Mucosa of descending colon (tissue), 3 donors: ENCODE data around the gene TMEM45A. TPM values are rescaled to one million over a fixed set of nuclear protein-coding genes. Genes with fewer than 3 reads are reported as not detected.

Experiments used
- ATAC-seq: fragments of 200-7000 bp; cut with Tn5 transposase; one replicate; pipeline ENCODE4 v1.9.1; 2020; ENCODE audit warnings: mild to moderate bottlenecking, moderate library complexity
- DNase-seq, 3 donors: peaks; one replicate each; pipeline ENCODE4 v3.0.0-alpha.2; 2020
- H3K36me3 ChIP-seq: fragments of 200-600 bp; one replicate; pipeline ENCODE4 v1.8.0; 2021; ENCODE audit warnings: low read depth, mild to moderate bottlenecking
- H3K4me1 ChIP-seq: fragments of 200-600 bp; one replicate; pipeline ENCODE4 v1.8.0; 2021; ENCODE audit warnings: low read depth, mild to moderate bottlenecking
- H3K4me3 ChIP-seq: fragments of 200-600 bp; one replicate; pipeline ENCODE4 v1.8.0; 2021; ENCODE audit warnings: mild to moderate bottlenecking
- H3K9me3 ChIP-seq: fragments of 200-600 bp; one replicate; pipeline ENCODE4 v1.8.0; 2021; ENCODE audit warnings: mild to moderate bottlenecking
- intact Hi-C, 2 donors: fragments of 100-400 bp; cut with DNase I in 1 of 2; cut with micrococcal nuclease in 1 of 2; formaldehyde crosslinking; loops; one replicate each; pipeline versions ENCODE4 v1.11.0 to v1.11.1; 2022; cut with DNase I, micrococcal nuclease
- total RNA-seq, 3 donors: library from RNA; stranded (reverse); fragmentation: NEBNext Ultra II Directional in 2 of 3; extraction: Animal tissue kit (Norgen Biotek cat#: 25700) in 2 of 3; gene quantifications; one replicate each; pipeline versions ENCODE4 v1.2.1 to v1.2.4, GENCODE V29; 2021 to 2023
- TF ChIP-seq, protein P1 (sequence below): fragments of 200-600 bp; IDR thresholded peaks from one replicate; pipeline ENCODE4 v1.8.0; 2022; ENCODE audit warnings: antibody characterized with exemption, mild to moderate bottlenecking
- donor health status: DM: no; HTN: no; CAD: no; lungs with moderate emphysema.
- donor health status: DM: no; HTN: no; CAD: no.
- donor health status: DM: no; HTN: yes; CAD: no.

Gene TMEM45A
- total RNA-seq, 3 donors from 2014 or later, result 1.9 to 11.4 (median 6.0) TPM

DNA sequence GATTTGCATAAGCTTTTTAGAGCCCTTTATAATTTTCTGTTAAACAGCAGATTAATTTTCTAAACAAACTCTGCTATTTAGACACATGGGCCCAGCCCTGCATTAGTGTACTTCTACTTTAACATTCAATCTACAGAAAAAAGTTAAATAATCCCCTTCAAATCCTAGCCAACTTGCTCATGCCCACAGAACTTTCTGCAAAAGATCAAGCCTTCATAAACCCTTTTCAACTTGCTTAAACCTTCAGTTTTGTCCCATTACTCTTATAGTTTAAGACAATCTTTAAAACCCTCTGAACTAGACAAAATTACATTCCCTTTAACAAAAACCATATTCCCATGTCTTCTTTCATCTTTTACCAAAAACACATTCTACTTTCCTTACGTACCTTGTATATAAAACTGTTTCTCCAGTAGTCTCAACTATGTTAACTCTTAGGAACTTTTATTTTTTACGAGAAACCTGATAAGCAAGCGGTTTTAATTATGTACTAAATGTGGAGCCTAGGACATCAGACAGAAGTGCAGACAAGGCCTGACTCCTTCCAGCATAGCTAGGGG lies 91.8 kb downstream of the TMEM45A start:
- Histone ChIP-seq H3K9me3 (no peaks in the 10 kb centered on the region), H3K4me1 (no peaks in the 10 kb centered on the region), H3K4me3 (no peak overlapping the region), H3K36me3 (no peaks in the 10 kb centered on the region)
- ATAC-seq (no peak), DNase-seq (no peak)
- intact Hi-C loops, result no loop called here
- TF ChIP-seq, protein P1, sequence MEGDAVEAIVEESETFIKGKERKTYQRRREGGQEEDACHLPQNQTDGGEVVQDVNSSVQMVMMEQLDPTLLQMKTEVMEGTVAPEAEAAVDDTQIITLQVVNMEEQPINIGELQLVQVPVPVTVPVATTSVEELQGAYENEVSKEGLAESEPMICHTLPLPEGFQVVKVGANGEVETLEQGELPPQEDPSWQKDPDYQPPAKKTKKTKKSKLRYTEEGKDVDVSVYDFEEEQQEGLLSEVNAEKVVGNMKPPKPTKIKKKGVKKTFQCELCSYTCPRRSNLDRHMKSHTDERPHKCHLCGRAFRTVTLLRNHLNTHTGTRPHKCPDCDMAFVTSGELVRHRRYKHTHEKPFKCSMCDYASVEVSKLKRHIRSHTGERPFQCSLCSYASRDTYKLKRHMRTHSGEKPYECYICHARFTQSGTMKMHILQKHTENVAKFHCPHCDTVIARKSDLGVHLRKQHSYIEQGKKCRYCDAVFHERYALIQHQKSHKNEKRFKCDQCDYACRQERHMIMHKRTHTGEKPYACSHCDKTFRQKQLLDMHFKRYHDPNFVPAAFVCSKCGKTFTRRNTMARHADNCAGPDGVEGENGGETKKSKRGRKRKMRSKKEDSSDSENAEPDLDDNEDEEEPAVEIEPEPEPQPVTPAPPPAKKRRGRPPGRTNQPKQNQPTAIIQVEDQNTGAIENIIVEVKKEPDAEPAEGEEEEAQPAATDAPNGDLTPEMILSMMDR, result no peak

- TF ChIP-seq, protein P1, result no peak
- no peak for DNase-seq
- no peaks in the 10 kb centered on the region for H3K9me3 ChIP-seq
- no peaks in the 10 kb centered on the region for H3K36me3 ChIP-seq
- no peak overlapping the region for H3K4me3 ChIP-seq
- intact Hi-C loops, result loop anchor here in 1 of 2 donors (5.0 kb wide), 1 partner anchor 125 kb away; no protein-coding TSS in a partner anchor
- ATAC-seq, result no peak
- H3K4me1 ChIP-seq, result peaks cover 1% of the 10 kb centered on the region
Observed at GRCh38 chr3:100586832-100587231, 94.4 kb downstream of the TMEM45A start.

- intact Hi-C loops, result loop anchor here in 1 of 2 donors (5.0 kb wide), 1 partner anchor 126 kb away; no protein-coding TSS in a partner anchor
- no peak for DNase-seq
- no peak for ATAC-seq
- Histone ChIP-seq H3K4me1 (peaks cover 5% of the 10 kb centered on the region), H3K36me3 (no peaks in the 10 kb centered on the region), H3K9me3 (no peaks in the 10 kb centered on the region), H3K4me3 (no peak overlapping the region)
- TF ChIP-seq, protein P1, result no peak
Observed at GRCh38 chr3:100588251-100588650, 95.8 kb downstream of the TMEM45A start.

DNA sequence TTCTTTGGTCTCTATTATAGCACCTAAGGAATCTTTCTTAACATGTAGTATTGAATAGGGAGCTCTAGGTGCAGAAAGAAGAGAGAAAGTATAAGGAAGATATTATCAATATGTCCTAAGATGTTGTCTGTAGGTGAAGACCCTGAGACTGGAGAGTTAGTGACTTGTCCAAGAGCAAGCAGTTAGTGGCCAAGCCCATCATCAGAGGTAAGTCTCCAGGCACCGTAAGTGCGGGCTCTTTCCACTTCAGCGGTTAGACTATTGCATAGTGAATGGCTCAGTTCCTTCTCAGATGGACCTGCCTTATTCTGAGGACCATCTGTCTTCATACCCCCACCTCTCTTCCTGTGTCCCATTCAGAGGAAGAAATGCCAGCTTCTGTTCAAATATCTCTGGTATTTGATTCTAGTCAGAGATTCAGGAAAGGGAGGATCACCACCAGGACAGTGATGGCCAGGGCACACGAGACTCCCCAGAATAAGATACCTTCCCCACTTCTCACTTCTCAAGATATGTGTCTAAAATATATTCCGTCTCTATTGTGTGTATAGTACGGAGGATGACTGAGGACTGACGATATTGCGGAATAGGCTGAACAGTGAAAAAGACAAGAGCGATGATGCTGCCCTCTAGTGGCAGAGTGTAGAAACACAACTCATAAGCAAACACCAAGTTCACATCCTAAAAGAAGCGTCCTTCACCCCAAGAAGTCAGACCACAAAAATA lies 97.9 kb downstream of the TMEM45A start:
- peak; percentile 95 for ATAC-seq
- TF ChIP-seq, protein P1, result peak; percentile 73
- no peak overlapping the region for H3K4me3 ChIP-seq
- H3K36me3 ChIP-seq, result no peaks in the 10 kb centered on the region
- DNase-seq, result peak in 1 of 3 donors; percentile 76
- H3K4me1 ChIP-seq, result peaks cover 5% of the 10 kb centered on the region
- H3K9me3 ChIP-seq, result no peaks in the 10 kb centered on the region
- intact Hi-C loops, result loop anchor here (2.0 to 5.0 kb wide), 2 partner anchors 121 to 128 kb away; no protein-coding TSS in a partner anchor

DNA sequence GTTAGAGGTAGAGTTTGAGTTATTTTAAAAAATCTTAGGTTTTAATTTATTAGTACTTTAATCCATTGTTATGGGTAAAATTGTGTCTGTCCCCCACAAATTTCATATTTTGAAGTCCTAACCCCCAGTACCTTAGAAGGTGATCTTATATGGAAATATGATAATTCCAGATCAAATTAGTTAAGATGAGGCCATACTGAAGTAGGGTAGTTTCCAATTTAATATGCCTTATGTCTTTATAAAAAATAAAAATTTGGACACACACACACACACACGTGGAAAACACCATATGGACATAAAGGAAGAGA lies 98.4 kb downstream of the TMEM45A start:
- H3K9me3 ChIP-seq, result no peaks in the 10 kb centered on the region
- intact Hi-C loops, result loop anchor here (2.0 to 5.0 kb wide), 2 partner anchors 120 to 128 kb away; no protein-coding TSS in a partner anchor
- no peaks in the 10 kb centered on the region for H3K36me3 ChIP-seq
- peaks cover 5% of the 10 kb centered on the region for H3K4me1 ChIP-seq
- no peak overlapping the region for H3K4me3 ChIP-seq
- TF ChIP-seq, protein P1, result no peak
- DNase-seq (no peak), ATAC-seq (no peak)
